Activated gamma-delta T cell (primary cell): ENCODE measurements around the gene DDO.
"Not testable (repeated sequence)": the region's sequence is repeated elsewhere in the genome, so short reads cannot be mapped to it uniquely, and the experiment has no call there.

Experiments
- DNase-seq: peaks from one replicate; lab custom pipeline; 2025; lab: John Stamatoyannopoulos, UW

DDO gene

GRCh38 chr6:110366975-110367374, 48.4 kb downstream of the DDO start:
- no peak for DNase-seq

- DNase-seq: no peak
Measured at GRCh38 chr6:110366256-110366655, 49.1 kb downstream of the DDO start.

- DNase-seq: no peak
Measured at GRCh38 chr6:110364364-110365105, 50.8 kb downstream of the DDO start.

- DNase-seq: no peak
Measured at GRCh38 chr6:110363748-110364147, 51.6 kb downstream of the DDO start.

- no peak for DNase-seq
Measured at GRCh38 chr6:110360676-110361075, 54.7 kb downstream of the DDO start.

- DNase-seq: no peak
Measured at GRCh38 chr6:110359556-110359955, 55.8 kb downstream of the DDO start.

- DNase-seq: no peak
Measured at GRCh38 chr6:110358553-110359160, 56.7 kb downstream of the DDO start.

- DNase-seq: no peak
Measured at GRCh38 chr6:110357664-110358552, 57.5 kb downstream of the DDO start, which contains the start of gene METTL24. Gene METTL24, minus strand, starts transcription at chr6:110358349. Its CDS starts 77 bp downstream, at chr6:110358272.

GRCh38 chr6:110357298-110357663, 58.1 kb downstream of the DDO start:
- no peak for DNase-seq

- no peak for DNase-seq
Measured at GRCh38 chr6:110356778-110357177, 58.6 kb downstream of the DDO start.

GRCh38 chr6:110355727-110356126, 59.6 kb downstream of the DDO start:
- no peak for DNase-seq

- no peak for DNase-seq
Measured at GRCh38 chr6:110355022-110355421, 60.4 kb downstream of the DDO start.

- DNase-seq: no peak
Measured at GRCh38 chr6:110354153-110354552, 61.2 kb downstream of the DDO start.

GRCh38 chr6:110353457-110354001, 61.8 kb downstream of the DDO start:
- DNase-seq: no peak

- no peak for DNase-seq
Measured at GRCh38 chr6:110352563-110353262, 62.7 kb downstream of the DDO start.

- no peak for DNase-seq
Measured at GRCh38 chr6:110351986-110352385, 63.4 kb downstream of the DDO start.

- DNase-seq: no peak
Measured at GRCh38 chr6:110351546-110351945, 63.8 kb downstream of the DDO start.

- DNase-seq: not testable (repeated sequence)
Measured at GRCh38 chr6:110350593-110350992, 64.8 kb downstream of the DDO start.

- DNase-seq: no peak
Measured at GRCh38 chr6:110348961-110349690, 66.2 kb downstream of the DDO start.

- DNase-seq: no peak
Measured at GRCh38 chr6:110345025-110345424, 70.3 kb downstream of the DDO start.

GRCh38 chr6:110342759-110343158, 72.6 kb downstream of the DDO start:
- DNase-seq: no peak
